ENCODE measurements around the gene CTNND2.

Gene CTNND2

DNA sequence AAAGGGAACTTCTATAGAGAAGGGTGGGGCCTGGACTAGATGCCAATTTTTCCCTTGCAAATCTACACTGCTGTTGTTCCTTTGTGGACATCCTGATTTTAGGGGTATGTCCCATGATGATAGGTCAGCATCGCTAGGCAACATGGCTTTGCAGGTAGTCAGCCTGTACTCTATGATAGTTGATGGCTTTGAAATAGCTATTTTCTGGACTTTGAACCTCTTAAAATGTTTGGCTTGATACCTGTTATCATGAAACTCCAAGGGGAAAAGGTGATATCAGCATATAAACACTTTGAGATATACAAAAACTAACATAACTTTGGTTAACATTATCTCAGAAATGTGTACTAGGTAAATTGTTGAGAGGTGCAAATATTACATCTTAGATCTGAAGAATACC, 533.2 kb downstream of the CTNND2 start:
- Histone ChIP-seq H3K4me1 (ENCODE audit: control insufficient read depth, insufficient read depth, low read length) (no peaks in the 10 kb centered on the region), H3K27ac (ENCODE audit: extremely low read depth, low read depth, low read length) (no peak overlapping the region), H3K9me3 (ENCODE audit: control insufficient read depth, insufficient read depth, low read depth, low read length) (no peaks in the 10 kb centered on the region), H3K4me3 (ENCODE audit: low read depth, low read length) (no peak overlapping the region), H3K36me3 (ENCODE audit: control insufficient read depth in 2 of 2, insufficient read depth in 1 of 2, low read length in 2 of 2) (no peaks in the 10 kb centered on the region)
- ChIA-PET CTCF (no interaction called here), POLR2A (no interaction called here)
- no peak for TF ChIP-seq ZNF792 (tag by site-specific recombination; IDR thresholded peaks at IDR 0.05)
- no peak for TF ChIP-seq IKZF3 (tag by site-specific recombination; IDR thresholded peaks at IDR 0.05)
- no peak for TF ChIP-seq ZNF146 (tag by site-specific recombination; IDR thresholded peaks at IDR 0.05)
- no peak for TF ChIP-seq GLIS2 (tag by site-specific recombination; IDR thresholded peaks at IDR 0.05)
- no peak for TF ChIP-seq WT1 (tag by site-specific recombination; IDR thresholded peaks at IDR 0.05)
- no peak for TF ChIP-seq KLF7 (tag by site-specific recombination; IDR thresholded peaks at IDR 0.05; ENCODE audit: borderline replicate concordance)
- no peak for TF ChIP-seq SP3 (tag by site-specific recombination; IDR thresholded peaks at IDR 0.05)
- no peak for TF ChIP-seq ZNF121 (tag by site-specific recombination; IDR thresholded peaks at IDR 0.05)
- TF ChIP-seq ZNF623 (tag by site-specific recombination; IDR thresholded peaks at IDR 0.05), result no peak
- no peak for TF ChIP-seq ZNF157 (tag by site-specific recombination; IDR thresholded peaks at IDR 0.05)
- TF ChIP-seq YY1 (tag by site-specific recombination; IDR thresholded peaks at IDR 0.05), result no peak

DNA sequence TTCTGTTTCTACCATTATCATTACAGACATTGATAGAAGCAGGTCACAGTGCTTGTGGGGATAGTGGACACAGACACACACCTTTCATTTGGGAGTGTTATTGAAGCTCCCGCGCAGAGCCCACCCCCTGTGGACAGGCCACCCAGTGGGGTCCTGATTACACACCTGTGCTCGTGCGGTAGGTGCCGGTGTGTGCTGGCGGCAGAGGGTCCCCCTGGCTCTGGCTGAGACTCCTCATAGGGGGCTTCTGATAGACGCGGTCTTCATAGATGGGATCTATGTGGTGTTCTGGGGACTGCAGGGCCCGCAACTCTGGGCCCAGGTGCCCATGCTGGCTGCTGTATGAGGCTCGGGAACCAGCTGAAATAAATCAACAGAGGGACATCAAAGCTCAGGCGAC, 539.7 kb downstream of the CTNND2 start:
- Histone ChIP-seq H3K4me3 (ENCODE audit: low read depth, low read length) (no peak overlapping the region), H3K27ac (ENCODE audit: extremely low read depth, low read depth, low read length) (no peak overlapping the region), H3K9me3 (ENCODE audit: control insufficient read depth, insufficient read depth, low read depth, low read length) (no peaks in the 10 kb centered on the region), H3K4me1 (ENCODE audit: control insufficient read depth, insufficient read depth, low read length) (no peaks in the 10 kb centered on the region), H3K36me3 (ENCODE audit: control insufficient read depth in 2 of 2, insufficient read depth in 1 of 2, low read length in 2 of 2) (no peaks in the 10 kb centered on the region)
- ChIA-PET CTCF (no interaction called here), POLR2A (no interaction called here)
- no peak for TF ChIP-seq ZNF311 (tag by site-specific recombination; IDR thresholded peaks at IDR 0.05; ENCODE audit: borderline replicate concordance)
- TF ChIP-seq ZNF701 (tag by site-specific recombination; IDR thresholded peaks at IDR 0.05), result no peak
- TF ChIP-seq, protein P1, sequence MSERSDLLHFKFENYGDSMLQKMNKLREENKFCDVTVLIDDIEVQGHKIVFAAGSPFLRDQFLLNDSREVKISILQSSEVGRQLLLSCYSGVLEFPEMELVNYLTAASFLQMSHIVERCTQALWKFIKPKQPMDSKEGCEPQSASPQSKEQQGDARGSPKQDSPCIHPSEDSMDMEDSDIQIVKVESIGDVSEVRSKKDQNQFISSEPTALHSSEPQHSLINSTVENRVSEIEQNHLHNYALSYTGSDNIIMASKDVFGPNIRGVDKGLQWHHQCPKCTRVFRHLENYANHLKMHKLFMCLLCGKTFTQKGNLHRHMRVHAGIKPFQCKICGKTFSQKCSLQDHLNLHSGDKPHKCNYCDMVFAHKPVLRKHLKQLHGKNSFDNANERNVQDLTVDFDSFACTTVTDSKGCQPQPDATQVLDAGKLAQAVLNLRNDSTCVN (tag by site-specific recombination; optimal IDR thresholded peaks at IDR 0.05), result no peak
- TF ChIP-seq OSR2 (tag by site-specific recombination; IDR thresholded peaks at IDR 0.05), result no peak
- no peak for TF ChIP-seq BCL11B (tag by site-specific recombination; IDR thresholded peaks at IDR 0.05; ENCODE audit: low read depth)
- TF ChIP-seq ZNF19 (tag by site-specific recombination; IDR thresholded peaks at IDR 0.05; ENCODE audit: low read depth), result no peak
- TF ChIP-seq HOXC10 (CRISPR knock-in tag; IDR thresholded peaks at IDR 0.05), result no peak
- no peak for TF ChIP-seq ZNF670 (tag by site-specific recombination; IDR thresholded peaks at IDR 0.05; ENCODE audit: low read depth)
- TF ChIP-seq ZNF404 (tag by site-specific recombination; IDR thresholded peaks at IDR 0.05), result no peak

DNA sequence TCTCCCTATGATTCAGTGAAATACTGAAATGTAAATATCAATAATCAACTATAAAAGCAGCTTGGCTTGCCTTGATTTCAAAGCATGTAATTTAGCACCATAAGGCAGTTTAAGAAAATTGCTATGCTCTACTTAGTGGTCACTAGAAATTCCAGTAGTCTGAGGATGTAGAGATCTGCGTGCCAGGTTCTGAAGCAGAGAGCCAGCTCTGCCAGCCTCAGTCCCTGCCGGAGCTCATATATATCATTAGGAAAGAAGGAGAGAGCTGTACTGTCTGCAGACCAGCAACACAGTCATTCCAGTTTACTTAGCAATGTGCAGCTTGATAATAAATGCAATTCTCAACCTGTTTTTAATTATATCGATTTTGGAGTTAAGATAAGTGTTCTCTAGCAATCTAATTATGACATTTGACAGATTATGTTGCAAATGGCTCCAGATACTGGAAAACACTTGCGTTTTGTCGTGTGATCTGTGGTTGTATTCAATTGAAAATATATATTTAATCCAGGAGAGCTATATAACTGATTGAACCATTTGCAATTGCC, 540.5 kb downstream of the CTNND2 start:
- Histone ChIP-seq H3K27ac (ENCODE audit: extremely low read depth, low read depth, low read length) (no peak overlapping the region), H3K36me3 (ENCODE audit: control insufficient read depth in 2 of 2, insufficient read depth in 1 of 2, low read length in 2 of 2) (no peaks in the 10 kb centered on the region), H3K4me1 (ENCODE audit: control insufficient read depth, insufficient read depth, low read length) (no peaks in the 10 kb centered on the region), H3K9me3 (ENCODE audit: control insufficient read depth, insufficient read depth, low read depth, low read length) (no peaks in the 10 kb centered on the region), H3K4me3 (ENCODE audit: low read depth, low read length) (no peak overlapping the region)
- no peak for TF ChIP-seq ZNF837 (tag by site-specific recombination; IDR thresholded peaks at IDR 0.05)
- TF ChIP-seq, protein P2, sequence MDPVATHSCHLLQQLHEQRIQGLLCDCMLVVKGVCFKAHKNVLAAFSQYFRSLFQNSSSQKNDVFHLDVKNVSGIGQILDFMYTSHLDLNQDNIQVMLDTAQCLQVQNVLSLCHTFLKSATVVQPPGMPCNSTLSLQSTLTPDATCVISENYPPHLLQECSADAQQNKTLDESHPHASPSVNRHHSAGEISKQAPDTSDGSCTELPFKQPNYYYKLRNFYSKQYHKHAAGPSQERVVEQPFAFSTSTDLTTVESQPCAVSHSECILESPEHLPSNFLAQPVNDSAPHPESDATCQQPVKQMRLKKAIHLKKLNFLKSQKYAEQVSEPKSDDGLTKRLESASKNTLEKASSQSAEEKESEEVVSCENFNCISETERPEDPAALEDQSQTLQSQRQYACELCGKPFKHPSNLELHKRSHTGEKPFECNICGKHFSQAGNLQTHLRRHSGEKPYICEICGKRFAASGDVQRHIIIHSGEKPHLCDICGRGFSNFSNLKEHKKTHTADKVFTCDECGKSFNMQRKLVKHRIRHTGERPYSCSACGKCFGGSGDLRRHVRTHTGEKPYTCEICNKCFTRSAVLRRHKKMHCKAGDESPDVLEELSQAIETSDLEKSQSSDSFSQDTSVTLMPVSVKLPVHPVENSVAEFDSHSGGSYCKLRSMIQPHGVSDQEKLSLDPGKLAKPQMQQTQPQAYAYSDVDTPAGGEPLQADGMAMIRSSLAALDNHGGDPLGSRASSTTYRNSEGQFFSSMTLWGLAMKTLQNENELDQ (tag by site-specific recombination; IDR thresholded peaks at IDR 0.05; ENCODE audit: low read depth), result no peak
- ChIA-PET POLR2A (no interaction called here), CTCF (no interaction called here)
